SK-N-SH (cell line): ENCODE results near the gene MRPL51. TPM values are rescaled to one million over a fixed set of nuclear protein-coding genes. Genes with fewer than 3 reads are reported as not detected.

ENCODE experiments used
- CTCF ChIA-PET: fragments of 300-600, 350-600 bp; formaldehyde crosslinking; extraction: SDS; loops from one replicate; lab custom pipeline; 2021; lab: Yijun Ruan, JAX
- POLR2A ChIA-PET: fragments of 350-600 bp; sonication (Branson Sonifier 250); formaldehyde crosslinking; extraction: SDS; loops from one replicate; lab custom pipeline; 2020; ENCODE audit warnings: antibody characterized with exemption, inconsistent platforms; lab: Yijun Ruan, JAX
- DNase-seq: peaks from one replicate; pipeline ENCODE4 v3.0.0; 2012
- H2AFZ ChIP-seq: fragments of 200-600 bp; sonication (generic); 2 replicates; pipeline ENCODE4 v1.8.1; 2016; ENCODE audit warnings: antibody characterized with exemption, mild to moderate bottlenecking, low read depth
- H3F3A ChIP-seq: fragments of 200-600 bp; sonication (generic); replicated peaks from 2 replicates; pipeline ENCODE3; 2016; ENCODE audit warnings: antibody characterized with exemption, mild to moderate bottlenecking; ENCODE audit not compliant: insufficient read depth
- H3K27ac ChIP-seq, 2 experiments: fragments of 200-500 bp in 1 of 2; fragments of 200-600 bp in 1 of 2; sonication (Bioruptor generic) in 1 of 2; sonication (generic), shearing (Covaris generic) in 1 of 2; 2 replicates each; pipeline versions ENCODE4 v1.5.1 to v1.6.1; 2014 to 2016; ENCODE audit warnings: low read depth in 2 of 2, inconsistent platforms in 1 of 2, low read length in 1 of 2, mild to moderate bottlenecking in 1 of 2, mixed read lengths in 1 of 2
- H3K27me3 ChIP-seq: fragments of 200-600 bp; sonication (generic), shearing (Covaris generic); 2 replicates; pipeline ENCODE4 v1.6.1; 2016; ENCODE audit warnings: mixed run types; ENCODE audit not compliant: insufficient read depth
- H3K36me3 ChIP-seq, 2 experiments: fragments of 200-500 bp in 1 of 2; fragments of 200-600 bp in 1 of 2; sonication (Bioruptor generic) in 1 of 2; sonication (generic) in 1 of 2; replicated peaks in 1 of 2; 2 replicates each; pipeline versions ENCODE3 to v1.5.1; 2014 to 2016; ENCODE audit warnings: low read length in 1 of 2, mild to moderate bottlenecking in 1 of 2; ENCODE audit not compliant: insufficient read depth in 2 of 2, control insufficient read depth in 1 of 2
- H3K4me1 ChIP-seq, 2 experiments: fragments of 200-500 bp in 1 of 2; fragments of 200-600 bp in 1 of 2; sonication (Bioruptor generic) in 1 of 2; sonication (generic), shearing (Covaris generic) in 1 of 2; 2 replicates each; pipeline versions ENCODE4 v1.5.1 to v1.6.1; 2014 to 2016; ENCODE audit warnings: low read depth in 1 of 2, low read length in 1 of 2, mixed run types in 1 of 2; ENCODE audit not compliant: insufficient read depth in 2 of 2, control insufficient read depth in 1 of 2
- H3K4me2 ChIP-seq: fragments of 200-600 bp; sonication (generic), shearing (Covaris generic); 2 replicates; pipeline ENCODE4 v1.6.1; 2017; ENCODE audit warnings: mixed run types
- H3K4me3 ChIP-seq, 2 experiments: fragments of 200-500 bp in 1 of 2; fragments of 200-600 bp in 1 of 2; sonication (Bioruptor generic) in 1 of 2; sonication (generic), shearing (Covaris generic) in 1 of 2; 2 replicates each; pipeline versions ENCODE4 v1.5.1 to v1.8.1; 2014 to 2016; ENCODE audit warnings: low read depth in 2 of 2, inconsistent platforms in 1 of 2, low read length in 1 of 2, mild to moderate bottlenecking in 1 of 2, mixed read lengths in 1 of 2, moderate library complexity in 1 of 2
- H3K79me2 ChIP-seq: fragments of 200-600 bp; sonication (generic); 2 replicates; pipeline ENCODE4 v1.8.1; 2017; ENCODE audit warnings: mild to moderate bottlenecking; ENCODE audit not compliant: insufficient read depth
- H3K9ac ChIP-seq: fragments of 200-600 bp; sonication (generic); 2 replicates; pipeline ENCODE4 v1.6.1; 2017; ENCODE audit warnings: mixed run types
- H3K9me2 ChIP-seq: fragments of 200-600 bp; sonication (generic); 2 replicates; pipeline ENCODE4 v1.6.1; 2017; ENCODE audit warnings: mixed run types
- H3K9me3 ChIP-seq: fragments of 200-600 bp; sonication (generic); 2 replicates; pipeline ENCODE4 v1.6.1; 2017; ENCODE audit warnings: mixed run types, mild to moderate bottlenecking, moderate library complexity
- H4K20me1 ChIP-seq: fragments of 200-600 bp; sonication (generic); 2 replicates; pipeline ENCODE4 v1.6.1; 2017; ENCODE audit warnings: mild to moderate bottlenecking, mixed run types; ENCODE audit not compliant: insufficient read depth
- CTCF ChIP-seq: fragments of 200-600 bp; sonication (generic); IDR thresholded peaks from 2 replicates; pipeline ENCODE4 v1.6.1; 2017; ENCODE audit warnings: antibody characterized with exemption, mild to moderate bottlenecking, moderate library complexity
- EP300 ChIP-seq, 2 experiments: IDR thresholded peaks; 2 replicates each; pipeline versions ENCODE4 v1.4.0 to v1.6.1; 2012; ENCODE audit warnings: borderline replicate concordance in 1 of 2, low read depth in 1 of 2, low read length in 1 of 2
- FOSL2 ChIP-seq: IDR thresholded peaks from 2 replicates; pipeline ENCODE4 v1.4.0; 2012; ENCODE audit warnings: low read depth, mild to moderate bottlenecking, moderate library complexity, borderline replicate concordance
- FOXJ3 ChIP-seq: sonication (generic); formaldehyde crosslinking; IDR thresholded peaks from 2 replicates; pipeline ENCODE4 v1.5.1; 2020; ENCODE audit warnings: mild to moderate bottlenecking, missing genetic modification reagents
- FOXM1 ChIP-seq: IDR thresholded peaks from 2 replicates; pipeline ENCODE4 v1.4.0; 2012; ENCODE audit warnings: low read depth, mild to moderate bottlenecking
- GATA2 ChIP-seq: sonication (generic); formaldehyde crosslinking; IDR thresholded peaks from 2 replicates; pipeline ENCODE4 v1.5.0; 2020; ENCODE audit warnings: mild to moderate bottlenecking, missing genetic modification reagents
- IRF3 ChIP-seq: fragments of 150-350 bp; IDR thresholded peaks from 2 replicates; pipeline ENCODE4 v1.6.1; 2016; ENCODE audit warnings: mild to moderate bottlenecking, low read depth, low read length
- MEF2A ChIP-seq: IDR thresholded peaks from 2 replicates; pipeline ENCODE4 v1.4.0; 2012; ENCODE audit warnings: low read depth, borderline replicate concordance
- MXI1 ChIP-seq: IDR thresholded peaks from 2 replicates; pipeline ENCODE4 v1.6.1; 2012; ENCODE audit warnings: mild to moderate bottlenecking, low read depth, low read length, improper control_type of control experiment
- NFIC ChIP-seq: IDR thresholded peaks from 2 replicates; pipeline ENCODE4 v1.4.0; 2012; ENCODE audit warnings: borderline replicate concordance
- RFX5 ChIP-seq: IDR thresholded peaks from 2 replicates; pipeline ENCODE4 v1.6.1; 2012; ENCODE audit warnings: mild to moderate bottlenecking, improper control_type of control experiment, low read length
- SMC3 ChIP-seq: IDR thresholded peaks from 2 replicates; pipeline ENCODE4 v1.6.1; 2012; ENCODE audit warnings: low read depth, low read length, improper control_type of control experiment
- TAF1 ChIP-seq: IDR thresholded peaks from 2 replicates; pipeline ENCODE4 v1.6.1; 2012; ENCODE audit warnings: low read depth, mild to moderate bottlenecking, low read length, moderate library complexity, borderline replicate concordance
- TEAD4 ChIP-seq: IDR thresholded peaks from 2 replicates; pipeline ENCODE4 v1.4.0; 2012; ENCODE audit warnings: mild to moderate bottlenecking, borderline replicate concordance; ENCODE audit not compliant: insufficient read depth
- YY1 ChIP-seq: IDR thresholded peaks from 2 replicates; pipeline ENCODE4 v1.4.0; 2012; ENCODE audit warnings: low read depth, mild to moderate bottlenecking
- ZBTB33 ChIP-seq: IDR thresholded peaks from 2 replicates; pipeline ENCODE4 v1.4.0; 2012; ENCODE audit warnings: low read depth, borderline replicate concordance
- WGBS: methylation state at CpG from one replicate; pipeline ENCODE4 v1.1.6; 2017; ENCODE audit warnings: low lambda C conversion rate; 5-methylcytosine and 5-hydroxymethylcytosine counted together
- polyA plus RNA-seq, 3 experiments: library from polyadenylated mRNA; depleted of rRNA; stranded (reverse); fragments of >200 nt; gene quantifications; 2 replicates each; pipeline ENCODE4 v1.2.3, GENCODE V29; 2012

The MRPL51 gene
- polyA plus RNA-seq, 1 of the 3 experiments (the other 2 are of a cell fraction) = 189 TPM

- H3K4me2 ChIP-seq = no peak overlapping the region
- H4K20me1 ChIP-seq = no peaks in the 10 kb centered on the region
- peaks cover 57 to 80% of the 10 kb centered on the region in 2 experiments for H3K36me3 ChIP-seq
- peaks cover 14% of the 10 kb centered on the region for H3K79me2 ChIP-seq
- no peak overlapping the region for H3K27ac ChIP-seq
- no peaks in the 10 kb centered on the region for H3K9me3 ChIP-seq
- H3K4me3 ChIP-seq = no peak overlapping the region
- CTCF ChIA-PET = interaction anchor here (0.8 to 1.5 kb wide), 2 partner anchors 10 to 35 kb away, joined by 3 to 4 read pairs; no protein-coding TSS in a partner anchor
- H3K4me1 ChIP-seq = peaks cover 7 to 10% of the 10 kb centered on the region in 2 experiments; a peak in 2 of 4 replicates
- DNase-seq = no peak
- no peaks in the 10 kb centered on the region for H3K9me2 ChIP-seq
- no peaks in the 10 kb centered on the region for H3K27me3 ChIP-seq
- POLR2A ChIA-PET = interaction anchor here (3.2 kb wide), 1 partner anchor 10 kb away, joined by 14 read pairs; no protein-coding TSS in a partner anchor
- WGBS = 93% methylated on average over 4 of the region's 4 CpGs
- no peak overlapping the region for H2AFZ ChIP-seq
- TF ChIP-seq RFX5 (no peak), ZBTB33 (no peak), FOSL2 (no peak), FOXM1 (no peak), TEAD4 (no peak), NFIC (no peak), GATA2 (CRISPR knock-in tag) (no peak)
- peaks cover 30% of the 10 kb centered on the region for H3F3A ChIP-seq
- no peak overlapping the region for H3K9ac ChIP-seq
Observed at GRCh38 chr12:6527711-6528110, 34.6 kb upstream of the MRPL51 start.

- CTCF ChIA-PET = interaction anchor here (0.8 to 1.5 kb wide), 2 partner anchors 11 to 36 kb away, joined by 3 to 4 read pairs; no protein-coding TSS in a partner anchor
- WGBS = 96% methylated on average over 19 of the region's 19 CpGs
Observed at GRCh38 chr12:6526766-6527525, 33.9 kb upstream of the MRPL51 start.

More at GRCh38 chr12:6526766-6527525, 33.9 kb upstream of the MRPL51 start:
- H3K9me3 ChIP-seq = no peaks in the 10 kb centered on the region
- H3K36me3 ChIP-seq = peaks cover 62 to 84% of the 10 kb centered on the region in 2 experiments
- peaks cover 2 to 4% of the 10 kb centered on the region in 2 experiments; a peak in 2 of 4 replicates for H3K4me1 ChIP-seq
- no peak for DNase-seq
- no peak overlapping the region for H3K4me2 ChIP-seq
- no peak overlapping the region for H2AFZ ChIP-seq
- H3K27me3 ChIP-seq = no peaks in the 10 kb centered on the region
- H3F3A ChIP-seq = peaks cover 23% of the 10 kb centered on the region
- H3K9me2 ChIP-seq = no peaks in the 10 kb centered on the region
- no peaks in the 10 kb centered on the region for H4K20me1 ChIP-seq
- H3K4me3 ChIP-seq = no peak overlapping the region
- TF ChIP-seq MEF2A (no peak), TEAD4 (no peak), GATA2 (CRISPR knock-in tag) (no peak), NFIC (no peak), TAF1 (no peak), EP300 (IDR thresholded peaks at IDR 0.05; ENCODE audit: borderline replicate concordance in 1 of 2, low read depth in 1 of 2, low read length in 1 of 2) (no peak), SMC3 (no peak), YY1 (no peak), FOSL2 (no peak), RFX5 (no peak), ZBTB33 (no peak), FOXJ3 (CRISPR knock-in tag) (no peak), MXI1 (no peak), CTCF (no peak), IRF3 (no peak)
- H3K79me2 ChIP-seq = peaks cover 12% of the 10 kb centered on the region; the same call in 1 of the 2 replicates
- POLR2A ChIA-PET = no interaction called here
- H3K9ac ChIP-seq = no peak overlapping the region
- no peak overlapping the region for H3K27ac ChIP-seq
